GM23248 (cell line): ENCODE measurements around the gene SLC22A14. TPM values are rescaled to one million over a fixed set of nuclear protein-coding genes. Genes with fewer than 3 reads are reported as not detected.

ENCODE experiments used
- DNase-seq: peaks from one replicate; pipeline ENCODE4 v3.0.0-alpha.2; 2015
- H2AFZ ChIP-seq: fragments of 200-600 bp; sonication (generic); 2 replicates; pipeline ENCODE4 v1.6.1; 2016; ENCODE audit warnings: antibody characterized with exemption
- H3F3A ChIP-seq: fragments of 200-600 bp; sonication (generic); 2 replicates; pipeline ENCODE4 v1.6.1; 2016; ENCODE audit warnings: mild to moderate bottlenecking, antibody characterized with exemption, mixed run types; ENCODE audit not compliant: insufficient read depth
- H3K27ac ChIP-seq: fragments of 200-600 bp; sonication (generic); 2 replicates; pipeline ENCODE4 v1.5.1; 2016; ENCODE audit warnings: mild to moderate bottlenecking
- H3K27me3 ChIP-seq: fragments of 200-600 bp; sonication (generic); replicated peaks from 2 replicates; pipeline ENCODE4 v1.6.1; 2016; ENCODE audit warnings: mild to moderate bottlenecking; ENCODE audit not compliant: insufficient read depth
- H3K36me3 ChIP-seq: fragments of 200-600 bp; sonication (generic); 2 replicates; pipeline ENCODE4 v1.6.1; 2016; ENCODE audit warnings: low read depth, mild to moderate bottlenecking
- H3K4me1 ChIP-seq: fragments of 200-600 bp; sonication (generic); 2 replicates; pipeline ENCODE4 v1.6.1; 2016; ENCODE audit warnings: mild to moderate bottlenecking; ENCODE audit not compliant: insufficient read depth
- H3K4me2 ChIP-seq: fragments of 200-600 bp; sonication (generic); one replicate; pipeline ENCODE4 v1.6.1; 2016; ENCODE audit warnings: mild to moderate bottlenecking; ENCODE audit not compliant: unreplicated experiment
- H3K4me3 ChIP-seq: fragments of 200-600 bp; sonication (generic); 2 replicates; pipeline ENCODE4 v1.5.1; 2016; ENCODE audit warnings: mild to moderate bottlenecking
- H3K79me2 ChIP-seq: fragments of 200-600 bp; sonication (generic); 2 replicates; pipeline ENCODE4 v1.6.1; 2016; ENCODE audit warnings: mild to moderate bottlenecking; ENCODE audit not compliant: insufficient read depth
- H3K9ac ChIP-seq: fragments of 200-600 bp; sonication (generic); 2 replicates; pipeline ENCODE4 v1.6.1; 2016; ENCODE audit warnings: mild to moderate bottlenecking
- H3K9me2 ChIP-seq: fragments of 200-600 bp; sonication (generic); 2 replicates; pipeline ENCODE4 v1.6.1; 2016; ENCODE audit warnings: mixed run types, mild to moderate bottlenecking, moderate library complexity; ENCODE audit not compliant: insufficient read depth
- H3K9me3 ChIP-seq: fragments of 200-600 bp; sonication (generic); one replicate; pipeline ENCODE4 v1.6.1; 2017; ENCODE audit warnings: low read depth
- H4K20me1 ChIP-seq: fragments of 200-600 bp; sonication (generic); 2 replicates; pipeline ENCODE4 v1.6.0; 2016; ENCODE audit not compliant: insufficient read depth
- EZH2 ChIP-seq: fragments of 200-600 bp; sonication (generic); IDR thresholded peaks from 2 replicates; pipeline ENCODE4 v1.6.1; 2018; ENCODE audit warnings: antibody characterized with exemption, mild to moderate bottlenecking; ENCODE audit not compliant: insufficient read depth, poor library complexity, severe bottlenecking
- EZH2phosphoT487 ChIP-seq: fragments of 200-600 bp; sonication (generic); IDR thresholded peaks from 2 replicates; pipeline ENCODE4 v1.6.1; 2018; ENCODE audit warnings: antibody characterized with exemption, moderate library complexity, mild to moderate bottlenecking, low read depth; ENCODE audit not compliant: insufficient read depth
- WGBS, 2 experiments: methylation state at CpG; one replicate each; pipeline ENCODE4 v1.1.6; 2015 to 2017; ENCODE audit warnings: low lambda C conversion rate in 2 of 2, low coverage in 1 of 2; ENCODE audit errors: missing lambda C conversion rate in 2 of 2; 5-methylcytosine and 5-hydroxymethylcytosine counted together
- in situ Hi-C: fragments of 300-500 bp; cut with MboI; formaldehyde crosslinking; loops from 2 replicates; pipeline ENCODE4 v1.15.0; 2020
- polyA plus RNA-seq: library from polyadenylated mRNA; unstranded; fragments of >200 nt; fragmentation: Nextera tagmentation; extraction: Ambion mirVana; gene quantifications from 2 replicates; pipeline ENCODE4 v1.2.1, GENCODE V29; 2016
- total RNA-seq: library from RNA; depleted of rRNA; stranded (reverse); fragments of >200 nt; shearing (Covaris generic); gene quantifications from 2 replicates; pipeline ENCODE4 v1.2.3, GENCODE V29; 2014

Gene SLC22A14
- total and polyA plus RNA-seq, 2 experiments from 2014 or later = 0.08 TPM; not detected in 1

DNA sequence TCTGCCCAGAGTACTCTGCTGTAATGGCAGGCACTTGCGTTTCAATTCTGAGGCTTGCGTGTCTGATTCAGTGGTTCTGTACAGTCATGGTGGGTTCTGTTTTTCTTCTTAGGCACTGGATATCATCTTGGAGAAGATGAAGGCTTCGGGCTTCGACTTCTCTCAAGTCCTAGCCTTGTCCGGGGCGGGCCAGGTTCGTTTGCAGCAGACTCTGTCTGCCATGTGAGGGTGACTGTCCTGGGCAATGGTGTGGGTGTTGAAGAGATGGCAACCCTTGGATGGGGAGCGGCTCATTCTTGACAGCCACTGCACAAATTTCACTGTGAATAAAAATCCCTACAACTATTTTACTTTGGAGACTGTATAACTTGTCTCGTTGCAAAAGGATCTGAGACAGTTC is 80.7 kb downstream of the SLC22A14 start:
- Histone ChIP-seq H3K9me3 (no peaks in the 10 kb centered on the region), H3K27me3 (no peaks in the 10 kb centered on the region), H3K4me2 (no peak overlapping the region), H4K20me1 (no peaks in the 10 kb centered on the region), H3K9ac (no peak overlapping the region), H3K4me3 (no peak overlapping the region), H3F3A (no peaks in the 10 kb centered on the region), H3K79me2 (no peaks in the 10 kb centered on the region), H2AFZ (no peak overlapping the region), H3K9me2 (no peaks in the 10 kb centered on the region), H3K36me3 (no peaks in the 10 kb centered on the region), H3K27ac (no peak overlapping the region), H3K4me1 (no peaks in the 10 kb centered on the region)
- DNase-seq = no peak
- TF ChIP-seq EZH2 = no peak
- TF ChIP-seq EZH2phosphoT487 = no peak
- in situ Hi-C loops = no loop called here
- WGBS, 2 experiments = 88% methylated on average over 9 of the region's 9 CpGs

GRCh38 chr3:38364721-38365400 is 82.8 kb downstream of the SLC22A14 start:
- H3K9ac ChIP-seq = no peak overlapping the region
- no peak overlapping the region for H2AFZ ChIP-seq
- in situ Hi-C loops = no loop called here
- no peak for DNase-seq
- no peak overlapping the region for H3K4me3 ChIP-seq
- no peaks in the 10 kb centered on the region for H3K79me2 ChIP-seq
- TF ChIP-seq EZH2 (no peak), EZH2phosphoT487 (no peak)
- H3K9me2 ChIP-seq = no peaks in the 10 kb centered on the region
- no peak overlapping the region for H3K27ac ChIP-seq
- no peaks in the 10 kb centered on the region for H4K20me1 ChIP-seq
- no peaks in the 10 kb centered on the region for H3K9me3 ChIP-seq
- no peaks in the 10 kb centered on the region for H3K27me3 ChIP-seq
- H3K4me1 ChIP-seq = no peaks in the 10 kb centered on the region
- H3K36me3 ChIP-seq = no peaks in the 10 kb centered on the region
- no peak overlapping the region for H3K4me2 ChIP-seq
- 86 to 88% methylated on average over 6 of the region's 6 CpGs for WGBS, 2 experiments
- no peaks in the 10 kb centered on the region for H3F3A ChIP-seq

- Histone ChIP-seq H3K27ac (no peak overlapping the region), H3K9ac (no peak overlapping the region), H3F3A (no peaks in the 10 kb centered on the region), H3K4me2 (no peak overlapping the region), H3K4me3 (no peak overlapping the region), H3K27me3 (no peaks in the 10 kb centered on the region), H3K9me2 (no peaks in the 10 kb centered on the region), H4K20me1 (no peaks in the 10 kb centered on the region), H3K36me3 (no peaks in the 10 kb centered on the region), H2AFZ (no peak overlapping the region), H3K79me2 (no peaks in the 10 kb centered on the region), H3K4me1 (no peaks in the 10 kb centered on the region), H3K9me3 (no peaks in the 10 kb centered on the region)
- 92 to 93% methylated on average over 11 to 13 of the region's 13 CpGs for WGBS, 2 experiments
- no peak for TF ChIP-seq EZH2phosphoT487
- TF ChIP-seq EZH2 = no peak
- no peak for DNase-seq
- in situ Hi-C loops = no loop called here
These were observed 83.5 kb downstream of the SLC22A14 start for GRCh38 chr3:38365469-38366062.

GRCh38 chr3:38366082-38366481 is 84.0 kb downstream of the SLC22A14 start:
- Histone ChIP-seq H3K36me3 (no peaks in the 10 kb centered on the region), H3K4me2 (no peak overlapping the region), H3K9me2 (no peaks in the 10 kb centered on the region), H3K27ac (no peak overlapping the region), H3K4me1 (no peaks in the 10 kb centered on the region), H3K79me2 (no peaks in the 10 kb centered on the region), H3K9ac (no peak overlapping the region), H2AFZ (no peak overlapping the region), H3K4me3 (no peak overlapping the region), H3K9me3 (no peaks in the 10 kb centered on the region), H3K27me3 (no peaks in the 10 kb centered on the region), H4K20me1 (no peaks in the 10 kb centered on the region), H3F3A (no peaks in the 10 kb centered on the region)
- no peak for DNase-seq
- in situ Hi-C loops = no loop called here
- 94 to 100% methylated on average over 3 of the region's 3 CpGs for WGBS, 2 experiments
- TF ChIP-seq EZH2phosphoT487 = no peak
- no peak for TF ChIP-seq EZH2
